WTC11 (cell line): ENCODE measurements around the gene ZNF354C.

Source experiments
- EMX1 ChIP-seq: fragments of 250-450 bp; sonication (Bioruptor Pico); IDR thresholded peaks from 2 replicates; pipeline ENCODE4 v1.8.0; 2021; ENCODE audit warnings: mild to moderate bottlenecking
- FOXJ3 ChIP-seq: sonication (generic); formaldehyde crosslinking; IDR thresholded peaks from 2 replicates; pipeline ENCODE4 v1.9.0; 2021; ENCODE audit warnings: missing genetic modification reagents, mild to moderate bottlenecking, borderline replicate concordance
- NFYB ChIP-seq: sonication (generic); formaldehyde crosslinking; conservative IDR thresholded peaks from 2 replicates; pipeline ENCODE4 v1.8.0; 2022; ENCODE audit warnings: low read depth, missing genetic modification reagents
- NR2C2 ChIP-seq: sonication (generic); formaldehyde crosslinking; IDR thresholded peaks from 2 replicates; pipeline ENCODE4 v1.8.0; 2022; ENCODE audit warnings: mild to moderate bottlenecking, missing genetic modification reagents
- SP1 ChIP-seq: sonication (generic); formaldehyde crosslinking; conservative IDR thresholded peaks from 2 replicates; pipeline ENCODE4 v1.8.1; 2022; ENCODE audit warnings: missing genetic modification reagents
- TCF7 ChIP-seq: sonication (generic); formaldehyde crosslinking; IDR thresholded peaks from 2 replicates; pipeline ENCODE4 v1.8.0; 2022; ENCODE audit warnings: mild to moderate bottlenecking, low read depth, missing genetic modification reagents, moderate library complexity
- ZNF317 ChIP-seq: sonication (generic); formaldehyde crosslinking; IDR thresholded peaks from 2 replicates; pipeline ENCODE4 v1.8.1; 2023; ENCODE audit warnings: low read depth, mild to moderate bottlenecking, moderate library complexity, missing genetic modification reagents, borderline replicate concordance
- TF ChIP-seq, protein P1 (sequence below): fragments of 200-600 bp; IDR thresholded peaks from 2 replicates; pipeline ENCODE4 v1.8.0; 2022; ENCODE audit warnings: antibody characterized with exemption
- TF ChIP-seq, protein P2 (sequence below): sonication (generic); formaldehyde crosslinking; IDR thresholded peaks from 2 replicates; pipeline ENCODE4 v1.8.1; 2022; ENCODE audit warnings: low read depth, missing genetic modification reagents, borderline replicate concordance
- TF ChIP-seq, protein P3 (sequence below): sonication (generic); formaldehyde crosslinking; IDR thresholded peaks from 2 replicates; pipeline ENCODE4 v1.8.1; 2023; ENCODE audit warnings: mild to moderate bottlenecking, missing genetic modification reagents, moderate library complexity
- TF ChIP-seq, protein P4 (sequence below): sonication (generic); formaldehyde crosslinking; IDR thresholded peaks from 2 replicates; pipeline ENCODE4 v1.8.0; 2022; ENCODE audit warnings: mild to moderate bottlenecking, missing genetic modification reagents
- TF ChIP-seq, protein P5 (sequence below): sonication (generic); formaldehyde crosslinking; IDR thresholded peaks from 2 replicates; pipeline ENCODE4 v1.8.0; 2022; ENCODE audit warnings: mild to moderate bottlenecking, missing genetic modification reagents
- TF ChIP-seq, protein P6 (sequence below): sonication (generic); formaldehyde crosslinking; conservative IDR thresholded peaks from 2 replicates; pipeline ENCODE4 v1.8.1; 2022; ENCODE audit warnings: mild to moderate bottlenecking, missing genetic modification reagents

DNA sequence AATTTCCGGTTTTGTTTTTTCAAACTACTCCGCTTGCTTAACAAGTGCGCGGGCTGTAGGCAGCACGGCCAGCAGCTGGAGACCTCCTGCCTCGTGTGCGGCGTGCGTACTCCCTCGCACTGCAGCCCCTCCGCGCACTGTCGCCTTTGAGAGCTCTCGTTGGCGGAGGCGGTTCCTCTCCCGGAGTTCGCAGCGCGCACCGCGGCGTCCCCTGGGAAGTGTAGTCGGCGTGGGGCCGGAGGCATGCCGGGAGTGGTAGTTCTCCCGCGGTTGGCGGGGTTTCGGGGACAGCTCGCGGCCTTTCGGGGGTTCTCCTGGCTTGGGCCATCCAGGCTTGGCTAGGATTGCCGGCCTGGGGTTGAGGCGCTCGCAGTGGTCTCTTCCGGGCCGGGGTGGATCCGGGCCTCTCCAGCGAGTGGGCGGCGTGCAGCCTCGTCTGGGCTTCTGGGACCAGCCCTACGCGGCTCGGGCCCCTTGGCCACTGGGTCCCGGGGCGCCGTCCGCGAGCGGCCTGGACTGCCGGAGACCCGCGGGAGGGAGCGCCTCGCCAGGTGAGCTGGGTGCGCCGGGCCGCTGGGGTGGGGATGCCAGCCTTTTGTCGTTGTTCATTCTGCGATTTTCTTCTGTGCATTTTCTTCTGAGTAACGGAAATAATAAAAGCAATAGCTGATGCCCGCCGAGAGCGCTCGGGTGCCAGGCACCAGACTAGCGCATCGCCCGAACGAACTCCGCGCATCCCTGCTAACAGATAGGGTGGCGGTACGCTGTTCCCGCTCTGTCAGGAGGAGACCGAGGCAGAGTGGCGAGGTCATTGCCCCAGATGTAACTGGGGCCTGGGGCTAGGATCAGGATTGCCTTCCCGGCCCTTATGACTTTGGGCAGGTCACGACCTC, at the start of gene ZNF354C:
- TF ChIP-seq, protein P1, sequence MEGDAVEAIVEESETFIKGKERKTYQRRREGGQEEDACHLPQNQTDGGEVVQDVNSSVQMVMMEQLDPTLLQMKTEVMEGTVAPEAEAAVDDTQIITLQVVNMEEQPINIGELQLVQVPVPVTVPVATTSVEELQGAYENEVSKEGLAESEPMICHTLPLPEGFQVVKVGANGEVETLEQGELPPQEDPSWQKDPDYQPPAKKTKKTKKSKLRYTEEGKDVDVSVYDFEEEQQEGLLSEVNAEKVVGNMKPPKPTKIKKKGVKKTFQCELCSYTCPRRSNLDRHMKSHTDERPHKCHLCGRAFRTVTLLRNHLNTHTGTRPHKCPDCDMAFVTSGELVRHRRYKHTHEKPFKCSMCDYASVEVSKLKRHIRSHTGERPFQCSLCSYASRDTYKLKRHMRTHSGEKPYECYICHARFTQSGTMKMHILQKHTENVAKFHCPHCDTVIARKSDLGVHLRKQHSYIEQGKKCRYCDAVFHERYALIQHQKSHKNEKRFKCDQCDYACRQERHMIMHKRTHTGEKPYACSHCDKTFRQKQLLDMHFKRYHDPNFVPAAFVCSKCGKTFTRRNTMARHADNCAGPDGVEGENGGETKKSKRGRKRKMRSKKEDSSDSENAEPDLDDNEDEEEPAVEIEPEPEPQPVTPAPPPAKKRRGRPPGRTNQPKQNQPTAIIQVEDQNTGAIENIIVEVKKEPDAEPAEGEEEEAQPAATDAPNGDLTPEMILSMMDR = no peak
- TF ChIP-seq FOXJ3 (CRISPR knock-in tag) (peak; percentile 95), ZNF317 (peak; percentile 81; the same call in 1 of the 2 replicates), NR2C2 (CRISPR knock-in tag) (peak; percentile 89), SP1 (peak; percentile 93), NFYB (peak; percentile 67), EMX1 (no peak), TCF7 (peak; percentile 98)
- TF ChIP-seq, protein P2, sequence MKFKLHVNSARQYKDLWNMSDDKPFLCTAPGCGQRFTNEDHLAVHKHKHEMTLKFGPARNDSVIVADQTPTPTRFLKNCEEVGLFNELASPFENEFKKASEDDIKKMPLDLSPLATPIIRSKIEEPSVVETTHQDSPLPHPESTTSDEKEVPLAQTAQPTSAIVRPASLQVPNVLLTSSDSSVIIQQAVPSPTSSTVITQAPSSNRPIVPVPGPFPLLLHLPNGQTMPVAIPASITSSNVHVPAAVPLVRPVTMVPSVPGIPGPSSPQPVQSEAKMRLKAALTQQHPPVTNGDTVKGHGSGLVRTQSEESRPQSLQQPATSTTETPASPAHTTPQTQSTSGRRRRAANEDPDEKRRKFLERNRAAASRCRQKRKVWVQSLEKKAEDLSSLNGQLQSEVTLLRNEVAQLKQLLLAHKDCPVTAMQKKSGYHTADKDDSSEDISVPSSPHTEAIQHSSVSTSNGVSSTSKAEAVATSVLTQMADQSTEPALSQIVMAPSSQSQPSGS = peak; percentile 93
- TF ChIP-seq, protein P3, sequence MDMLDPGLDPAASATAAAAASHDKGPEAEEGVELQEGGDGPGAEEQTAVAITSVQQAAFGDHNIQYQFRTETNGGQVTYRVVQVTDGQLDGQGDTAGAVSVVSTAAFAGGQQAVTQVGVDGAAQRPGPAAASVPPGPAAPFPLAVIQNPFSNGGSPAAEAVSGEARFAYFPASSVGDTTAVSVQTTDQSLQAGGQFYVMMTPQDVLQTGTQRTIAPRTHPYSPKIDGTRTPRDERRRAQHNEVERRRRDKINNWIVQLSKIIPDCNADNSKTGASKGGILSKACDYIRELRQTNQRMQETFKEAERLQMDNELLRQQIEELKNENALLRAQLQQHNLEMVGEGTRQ (CRISPR knock-in tag) = peak; percentile 49
- TF ChIP-seq, protein P4, sequence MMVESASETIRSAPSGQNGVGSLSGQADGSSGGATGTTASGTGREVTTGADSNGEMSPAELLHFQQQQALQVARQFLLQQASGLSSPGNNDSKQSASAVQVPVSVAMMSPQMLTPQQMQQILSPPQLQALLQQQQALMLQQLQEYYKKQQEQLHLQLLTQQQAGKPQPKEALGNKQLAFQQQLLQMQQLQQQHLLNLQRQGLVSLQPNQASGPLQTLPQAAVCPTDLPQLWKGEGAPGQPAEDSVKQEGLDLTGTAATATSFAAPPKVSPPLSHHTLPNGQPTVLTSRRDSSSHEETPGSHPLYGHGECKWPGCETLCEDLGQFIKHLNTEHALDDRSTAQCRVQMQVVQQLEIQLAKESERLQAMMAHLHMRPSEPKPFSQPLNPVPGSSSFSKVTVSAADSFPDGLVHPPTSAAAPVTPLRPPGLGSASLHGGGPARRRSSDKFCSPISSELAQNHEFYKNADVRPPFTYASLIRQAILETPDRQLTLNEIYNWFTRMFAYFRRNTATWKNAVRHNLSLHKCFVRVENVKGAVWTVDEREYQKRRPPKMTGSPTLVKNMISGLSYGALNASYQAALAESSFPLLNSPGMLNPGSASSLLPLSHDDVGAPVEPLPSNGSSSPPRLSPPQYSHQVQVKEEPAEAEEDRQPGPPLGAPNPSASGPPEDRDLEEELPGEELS (CRISPR knock-in tag) = peak; percentile 99
- TF ChIP-seq, protein P5, sequence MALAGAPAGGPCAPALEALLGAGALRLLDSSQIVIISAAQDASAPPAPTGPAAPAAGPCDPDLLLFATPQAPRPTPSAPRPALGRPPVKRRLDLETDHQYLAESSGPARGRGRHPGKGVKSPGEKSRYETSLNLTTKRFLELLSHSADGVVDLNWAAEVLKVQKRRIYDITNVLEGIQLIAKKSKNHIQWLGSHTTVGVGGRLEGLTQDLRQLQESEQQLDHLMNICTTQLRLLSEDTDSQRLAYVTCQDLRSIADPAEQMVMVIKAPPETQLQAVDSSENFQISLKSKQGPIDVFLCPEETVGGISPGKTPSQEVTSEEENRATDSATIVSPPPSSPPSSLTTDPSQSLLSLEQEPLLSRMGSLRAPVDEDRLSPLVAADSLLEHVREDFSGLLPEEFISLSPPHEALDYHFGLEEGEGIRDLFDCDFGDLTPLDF (CRISPR knock-in tag) = peak; percentile 98
- TF ChIP-seq, protein P6, sequence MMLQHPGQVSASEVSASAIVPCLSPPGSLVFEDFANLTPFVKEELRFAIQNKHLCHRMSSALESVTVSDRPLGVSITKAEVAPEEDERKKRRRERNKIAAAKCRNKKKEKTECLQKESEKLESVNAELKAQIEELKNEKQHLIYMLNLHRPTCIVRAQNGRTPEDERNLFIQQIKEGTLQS = peak; percentile 90
